GM19452 (cell line): Measurements from ENCODE around the gene DNAJB4.

Source experiments
- ATAC-seq: cut with Tn5 transposase; IDR thresholded peaks from one replicate; pipeline ENCODE4 v1.9.1; 2021; ENCODE audit not compliant: unreplicated experiment

DNAJB4 gene

GRCh38 chr1:78036450-78036849, 31.7 kb downstream of the DNAJB4 start:
- ATAC-seq: no peak

GRCh38 chr1:78038071-78038470, 33.3 kb downstream of the DNAJB4 start:
- no peak for ATAC-seq

- ATAC-seq: no peak
Measured at GRCh38 chr1:78038491-78038939, 33.8 kb downstream of the DNAJB4 start.

- no peak for ATAC-seq
Measured at GRCh38 chr1:78040484-78041089, 35.8 kb downstream of the DNAJB4 start.

- no peak for ATAC-seq
Measured at GRCh38 chr1:78043436-78043835, 38.7 kb downstream of the DNAJB4 start.

- ATAC-seq: no peak
Measured at GRCh38 chr1:78044796-78045562, 40.2 kb downstream of the DNAJB4 start.

GRCh38 chr1:78045563-78045925, 40.8 kb downstream of the DNAJB4 start:
- ATAC-seq: no peak

- no peak for ATAC-seq
Measured at GRCh38 chr1:78045926-78046778, 41.4 kb downstream of the DNAJB4 start, which contains the start of gene GIPC2. Gene GIPC2, plus strand, starts transcription at chr1:78045966. Its CDS starts 129 bp downstream, at chr1:78046095.

GRCh38 chr1:78047106-78047505, 42.4 kb downstream of the DNAJB4 start:
- ATAC-seq: no peak

- no peak for ATAC-seq
Measured at GRCh38 chr1:78047631-78048030, 42.9 kb downstream of the DNAJB4 start.

GRCh38 chr1:78048446-78048845, 43.7 kb downstream of the DNAJB4 start:
- no peak for ATAC-seq

- no peak for ATAC-seq
Measured at GRCh38 chr1:78049396-78049795, 44.7 kb downstream of the DNAJB4 start.

GRCh38 chr1:78051005-78051404, 46.3 kb downstream of the DNAJB4 start:
- ATAC-seq: no peak

GRCh38 chr1:78052685-78053405, 48.1 kb downstream of the DNAJB4 start:
- no peak for ATAC-seq

- no peak for ATAC-seq
Measured at GRCh38 chr1:78053498-78053897, 48.8 kb downstream of the DNAJB4 start.

- no peak for ATAC-seq
Measured at GRCh38 chr1:78054559-78054958, 49.8 kb downstream of the DNAJB4 start.

GRCh38 chr1:78054972-78055371, 50.2 kb downstream of the DNAJB4 start:
- no peak for ATAC-seq

- no peak for ATAC-seq
Measured at GRCh38 chr1:78055565-78056132, 50.9 kb downstream of the DNAJB4 start.

GRCh38 chr1:78058670-78059069, 53.9 kb downstream of the DNAJB4 start:
- ATAC-seq: no peak

GRCh38 chr1:78060857-78061563, 56.3 kb downstream of the DNAJB4 start:
- ATAC-seq: no peak
